NCI-H1105 (cell line): Measurements from ENCODE around the gene KIF5C.

Experiments used
- DNase-seq: peaks from one replicate; lab custom pipeline; 2025; lab: John Stamatoyannopoulos, UW

Gene KIF5C

DNA sequence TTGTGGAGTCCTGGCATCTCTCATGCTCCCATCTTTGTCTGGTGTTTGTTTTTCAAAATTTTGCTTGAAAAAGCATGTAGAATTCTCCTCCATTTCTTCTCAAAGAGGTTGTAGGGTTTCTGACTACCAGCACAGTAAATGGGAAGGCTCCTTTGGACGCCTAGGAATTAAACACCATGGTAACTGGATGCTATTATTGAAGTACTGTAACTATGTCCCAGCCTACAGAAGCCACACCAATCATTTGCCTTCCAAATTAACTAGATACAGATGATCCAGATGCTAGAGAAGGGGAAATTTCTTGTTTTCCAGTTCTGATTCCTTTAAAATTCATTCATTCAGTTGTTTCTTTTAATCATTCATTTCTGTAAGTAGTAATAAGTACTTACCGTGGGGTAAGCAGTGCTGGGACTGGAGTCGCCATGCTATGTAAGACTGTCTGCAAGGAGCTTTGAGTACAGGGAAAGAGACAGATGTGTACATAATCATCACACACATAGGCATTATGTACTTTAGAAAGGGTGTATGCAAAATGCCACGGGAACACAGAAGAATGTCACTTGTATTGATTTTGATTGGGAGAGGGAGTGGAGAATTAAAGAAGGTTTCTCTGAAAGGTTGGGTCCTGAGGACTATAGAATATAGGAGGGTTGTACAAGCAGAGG is 49.6 kb downstream of the KIF5C start:
- DNase-seq = no peak

DNA sequence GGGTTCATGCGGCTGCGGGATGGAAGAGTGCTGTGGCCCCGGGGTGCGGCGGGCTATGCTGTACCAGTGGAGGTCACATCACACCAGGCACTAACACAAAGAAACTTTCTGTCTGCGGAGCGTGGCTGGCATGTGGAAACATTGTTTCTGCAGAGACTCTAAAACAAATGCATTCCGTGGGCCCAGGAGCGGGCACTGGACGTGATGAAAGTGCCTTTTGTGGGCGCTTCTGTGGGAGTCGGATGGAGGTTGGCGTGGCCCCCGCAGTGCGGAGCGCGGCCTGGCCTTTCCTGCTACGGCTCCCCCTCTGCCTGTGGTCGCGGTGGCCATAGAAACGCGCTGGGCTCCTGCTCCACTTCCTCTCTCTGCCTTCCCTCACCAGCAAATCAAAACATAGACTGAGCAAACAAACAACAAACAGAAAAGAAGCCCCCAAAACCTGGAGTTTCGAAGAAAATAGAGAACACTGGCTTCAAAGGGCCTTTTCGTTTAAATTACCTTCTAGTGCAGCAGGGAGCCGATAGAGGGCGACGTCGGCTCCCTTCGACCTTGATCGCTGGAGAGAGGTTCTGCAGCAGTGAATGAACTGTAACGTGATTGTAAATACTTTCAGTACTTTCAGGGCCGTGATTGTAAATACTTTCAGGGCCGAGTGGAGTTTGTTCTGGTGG is 51.4 kb downstream of the KIF5C start:
- no peak for DNase-seq

DNA sequence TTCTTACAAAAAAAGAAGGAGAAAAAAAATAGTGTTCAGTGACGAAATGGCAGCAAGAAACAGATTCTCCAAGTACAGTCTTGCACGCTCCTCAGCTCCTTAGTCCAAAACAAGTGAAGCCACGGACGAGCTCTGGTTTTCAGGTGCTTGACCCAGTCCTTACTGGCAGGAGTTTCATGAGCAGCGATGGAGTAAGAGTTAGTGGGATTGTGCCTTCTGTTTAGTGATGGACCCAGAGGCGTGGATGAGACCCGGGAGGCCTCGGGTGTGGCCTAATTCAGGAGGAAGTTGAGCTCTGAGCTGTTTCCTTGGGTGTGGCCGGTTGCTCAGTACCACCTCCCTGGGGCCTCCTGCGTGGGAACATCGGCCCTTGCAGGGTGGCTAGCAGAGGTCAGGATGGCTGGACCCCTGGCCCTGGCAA is 52.0 kb downstream of the KIF5C start:
- DNase-seq = no peak

DNA sequence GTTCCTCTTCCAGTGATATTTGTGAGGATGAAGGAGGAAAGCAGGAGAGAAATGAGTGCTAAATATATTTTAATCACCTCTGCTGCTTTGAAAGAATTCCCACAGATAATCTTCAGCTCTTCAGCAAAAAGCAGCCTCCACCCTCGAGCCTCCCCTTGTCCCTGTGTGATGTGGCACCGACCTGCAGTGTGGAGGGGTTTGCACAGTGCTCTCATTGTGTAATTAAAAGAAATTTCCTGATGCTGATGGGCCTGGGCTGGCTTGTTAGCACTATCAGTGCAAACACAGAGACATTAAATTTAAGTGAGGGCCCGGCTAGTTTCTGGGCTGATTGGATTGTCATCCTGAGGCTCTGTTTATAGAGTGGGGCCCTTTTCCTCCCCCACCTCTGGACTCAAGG is 53.4 kb downstream of the KIF5C start:
- DNase-seq = no peak

DNA sequence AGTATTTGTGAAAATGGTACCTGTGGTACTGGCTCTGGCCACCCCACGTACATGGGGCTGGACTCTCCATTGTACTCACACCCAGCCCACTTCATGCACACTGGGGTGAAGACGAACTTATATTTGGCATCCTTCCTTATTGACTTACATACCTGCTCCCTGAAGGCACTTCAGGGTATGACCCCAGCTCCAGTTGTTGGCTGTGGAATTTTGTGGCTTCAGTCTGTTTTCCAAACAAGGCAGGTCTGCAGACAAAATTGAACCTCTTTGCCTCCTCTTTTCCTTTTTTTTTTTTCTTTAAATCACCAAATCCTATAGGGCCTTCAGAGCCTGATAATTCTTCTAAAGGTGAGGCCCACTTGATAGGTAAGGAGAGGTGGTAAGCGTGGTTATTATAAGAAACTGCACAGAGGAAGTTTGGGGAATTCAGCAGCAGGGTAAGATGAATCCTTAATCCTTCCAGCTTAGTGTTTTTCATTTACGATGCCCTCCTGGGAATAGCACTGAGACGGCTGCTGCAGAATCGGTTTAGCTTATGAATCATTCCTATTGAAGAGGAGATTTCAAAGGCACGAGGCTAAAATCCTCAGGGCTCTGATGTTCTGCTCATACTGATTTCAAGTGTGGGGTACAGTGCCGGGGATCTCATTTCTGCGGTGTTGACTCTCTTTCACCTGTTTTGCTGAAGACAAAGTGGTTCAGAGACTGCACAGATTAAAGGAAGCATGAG is 55.2 kb downstream of the KIF5C start:
- DNase-seq = no peak

DNA sequence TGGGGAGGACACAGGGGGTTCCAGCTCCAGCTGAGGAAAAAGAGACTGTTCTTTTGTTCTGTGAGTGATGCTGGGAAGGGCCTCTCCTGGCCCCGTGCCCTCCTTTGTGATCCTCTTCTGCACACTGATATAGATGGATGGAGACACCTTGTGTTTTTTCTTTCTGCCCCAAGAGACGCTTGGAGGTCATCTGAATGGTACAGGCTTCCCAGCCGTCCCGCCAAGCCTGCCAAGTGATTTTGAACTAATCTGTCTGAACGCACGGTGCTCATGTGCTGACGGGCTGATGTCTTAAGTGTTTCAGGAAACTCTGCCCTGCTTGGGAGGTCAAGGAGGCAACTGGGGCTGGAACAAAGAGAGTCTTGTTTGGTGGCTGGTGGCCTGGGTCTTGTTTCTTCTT is 57.5 kb downstream of the KIF5C start:
- no peak for DNase-seq

DNA sequence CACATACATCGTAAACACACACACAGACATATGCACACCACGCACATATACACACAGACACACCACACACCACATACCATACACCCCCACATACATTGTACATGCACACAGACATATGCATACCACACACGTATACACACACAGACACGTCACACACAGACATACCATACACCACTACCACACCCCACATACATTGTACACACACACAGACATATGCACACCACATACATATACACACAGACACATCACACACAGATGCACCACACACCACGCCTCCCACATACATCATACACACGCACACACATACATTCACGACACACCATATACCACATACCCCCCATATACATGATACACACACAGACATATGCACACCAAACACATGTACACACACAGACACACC is 58.4 kb downstream of the KIF5C start:
- DNase-seq = no peak

DNA sequence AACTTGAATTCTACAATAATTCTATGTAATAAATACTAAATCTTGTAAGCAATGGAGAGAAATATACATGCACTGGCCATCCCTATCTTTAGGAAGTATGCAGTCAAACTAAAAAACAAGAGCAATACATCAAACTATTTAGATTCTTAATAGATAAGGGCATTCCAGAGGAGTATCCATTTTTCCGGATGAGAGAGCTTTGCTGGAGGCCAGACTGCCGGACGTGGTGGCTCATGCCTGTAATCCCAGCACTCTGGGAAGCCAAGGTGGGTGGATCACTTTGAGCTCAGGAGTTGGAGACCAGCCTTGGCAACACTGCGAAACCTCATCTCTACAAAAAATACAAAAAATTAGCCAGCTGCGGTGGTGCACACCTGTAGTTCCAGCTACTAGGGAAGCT is 60.8 kb downstream of the KIF5C start:
- DNase-seq = no peak

DNA sequence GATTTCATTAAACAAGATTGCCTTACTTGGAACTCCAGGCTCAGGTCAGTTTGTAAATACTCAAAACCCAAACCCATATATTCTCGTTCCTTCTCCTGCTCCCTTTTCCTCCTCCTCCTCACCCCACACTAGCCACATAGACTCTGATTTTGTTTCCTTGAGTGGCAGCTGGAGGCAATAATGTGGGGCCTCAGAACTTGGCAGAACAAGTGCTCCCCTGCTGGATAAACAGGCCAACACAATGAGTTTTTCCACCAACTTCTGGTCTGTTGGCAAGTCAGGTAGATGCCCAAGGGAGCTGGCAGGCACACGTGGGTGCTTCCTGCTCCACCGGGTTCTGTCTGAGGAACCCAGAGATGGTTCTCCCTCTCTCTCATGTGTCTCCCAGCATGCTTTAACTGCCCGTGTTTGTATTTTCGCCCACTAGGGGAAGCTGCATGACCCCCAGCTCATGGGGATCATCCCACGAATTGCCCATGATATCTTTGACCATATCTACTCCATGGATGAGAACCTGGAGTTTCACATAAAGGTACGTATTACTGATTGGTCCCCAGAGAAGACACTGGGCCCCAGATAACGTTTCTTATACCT is 61.9 kb downstream of the KIF5C start:
- no peak for DNase-seq

DNA sequence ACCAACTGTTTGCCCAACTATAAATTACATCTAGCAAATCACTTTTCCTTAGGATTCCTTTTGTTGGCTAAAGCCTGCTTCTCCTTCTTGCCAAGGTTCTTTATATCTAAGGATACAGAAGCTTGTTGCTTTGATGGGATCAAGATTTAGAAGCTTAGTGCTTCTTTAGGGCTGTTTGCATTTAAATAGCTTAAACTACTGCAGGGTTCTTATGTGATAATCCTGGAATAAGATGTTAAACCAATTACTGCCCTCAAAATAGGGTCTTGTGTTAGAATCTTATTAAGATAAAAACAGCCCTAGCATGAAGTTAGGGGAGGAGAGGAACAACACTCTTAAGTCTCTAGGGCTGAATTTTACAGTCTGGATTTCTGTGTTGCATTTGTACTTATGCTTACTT is 64.2 kb downstream of the KIF5C start:
- no peak for DNase-seq

DNA sequence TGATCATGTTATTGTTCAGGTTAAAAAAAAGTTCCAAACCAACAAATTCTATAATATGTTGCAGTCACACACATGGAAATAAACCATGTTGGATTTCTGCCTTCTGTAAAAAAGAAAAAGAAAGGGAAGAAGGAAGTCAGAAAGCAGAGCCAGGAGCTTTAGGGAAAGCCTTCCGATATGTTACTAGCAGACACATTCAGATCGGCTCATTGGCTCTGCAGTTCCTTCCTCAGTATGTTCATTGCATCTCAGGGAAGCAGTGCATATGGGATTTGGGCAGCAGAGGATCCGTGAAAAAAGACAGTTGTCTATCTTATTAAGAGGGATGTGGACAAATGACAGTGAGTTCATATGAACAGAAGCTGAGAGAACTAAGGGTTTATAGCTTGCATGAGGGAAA is 68.1 kb downstream of the KIF5C start:
- no peak for DNase-seq

DNA sequence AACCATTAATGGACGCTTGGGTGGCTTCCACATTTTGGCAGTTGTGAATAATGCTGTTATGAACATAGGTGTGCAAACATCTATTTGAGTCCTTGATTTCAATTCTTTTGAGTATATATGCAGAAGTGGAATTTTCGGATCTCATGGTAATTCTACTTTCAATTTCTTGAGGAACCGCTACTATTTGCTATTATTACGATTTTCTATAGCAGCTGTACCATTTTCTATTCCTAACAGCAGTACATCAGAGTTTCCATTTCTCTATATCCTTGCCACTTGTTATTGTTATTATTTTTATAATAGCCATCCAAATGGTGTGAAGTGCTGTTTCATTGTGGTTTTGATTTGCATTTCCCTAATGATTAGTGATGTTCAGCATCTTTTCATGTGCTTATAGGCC is 69.5 kb downstream of the KIF5C start:
- DNase-seq = no peak

DNA sequence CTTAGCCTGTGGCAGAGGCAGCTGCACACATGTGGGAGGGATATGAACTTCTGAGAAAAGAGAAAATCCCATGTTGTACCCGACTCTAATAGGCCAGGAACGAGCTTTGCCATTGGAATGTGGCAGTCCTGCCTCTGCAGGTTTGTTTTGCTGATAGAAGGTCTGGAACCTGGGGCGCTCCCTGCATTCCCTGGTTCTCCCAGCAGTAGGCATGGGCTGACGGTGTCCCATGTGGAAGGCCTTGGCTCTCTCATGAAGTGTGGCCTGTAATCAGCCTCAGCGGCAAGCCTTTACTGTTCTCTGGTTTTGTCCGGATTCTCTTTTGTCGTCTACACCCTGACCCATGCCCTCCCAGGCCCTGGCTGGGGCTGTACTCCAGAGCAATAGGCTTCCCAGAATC is 72.3 kb downstream of the KIF5C start:
- DNase-seq = no peak

DNA sequence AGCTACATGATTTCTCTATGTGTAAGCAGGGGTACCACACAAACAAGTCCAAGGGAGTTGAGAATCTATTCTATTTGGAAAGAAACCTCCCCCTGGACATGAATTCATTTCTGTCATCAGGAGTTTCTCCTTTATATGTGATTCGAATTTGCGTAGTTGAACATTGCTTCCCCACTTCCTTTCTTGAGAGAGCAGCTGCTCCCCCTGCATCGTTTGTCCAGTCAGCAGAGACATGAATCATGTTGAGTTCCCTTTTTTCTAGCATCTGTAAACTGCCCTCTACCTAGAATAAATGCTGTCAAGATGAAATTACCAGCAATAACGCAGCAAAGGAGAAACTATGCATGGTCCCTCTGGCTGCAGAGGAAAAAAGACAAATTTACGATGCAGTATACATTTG is 73.8 kb downstream of the KIF5C start:
- DNase-seq = no peak

DNA sequence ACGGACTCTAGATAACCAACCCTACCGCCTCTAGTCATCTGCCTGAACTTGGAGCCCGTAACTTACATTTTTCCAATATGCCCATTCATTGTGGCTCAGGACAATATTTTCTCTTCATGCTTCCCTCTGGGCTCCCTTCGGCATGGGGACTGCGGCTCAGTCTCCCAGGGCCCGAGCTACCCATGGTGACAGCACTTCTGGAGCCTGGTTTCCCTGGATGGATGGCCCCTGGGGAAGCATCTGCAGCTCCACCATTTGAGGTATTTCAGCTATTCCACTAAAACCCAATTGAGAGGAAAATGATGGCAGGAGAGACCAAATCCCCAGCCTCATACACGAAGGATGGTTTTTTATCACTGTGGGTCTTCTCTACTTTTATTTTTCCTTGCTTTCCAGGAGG is 74.3 kb downstream of the KIF5C start:
- no peak for DNase-seq

DNA sequence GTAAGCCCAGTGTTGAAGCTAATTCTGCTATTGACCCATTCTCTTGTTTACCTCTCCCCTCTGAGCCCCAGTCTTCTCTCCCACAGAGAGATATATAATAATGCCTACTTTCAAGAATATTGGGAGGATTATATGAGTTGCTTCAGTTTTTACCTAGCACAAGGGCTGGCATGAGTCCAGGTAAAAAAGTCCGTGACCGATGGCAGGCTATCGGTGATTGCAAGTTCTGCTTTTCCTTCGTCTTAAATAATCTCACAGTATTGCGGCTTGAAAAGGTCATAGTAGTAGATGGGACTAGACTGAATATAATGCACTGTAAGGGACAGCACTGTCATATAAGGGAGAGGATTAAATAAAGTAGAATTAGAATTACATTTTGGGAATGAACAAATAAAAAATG is 77.6 kb downstream of the KIF5C start:
- DNase-seq = no peak

DNA sequence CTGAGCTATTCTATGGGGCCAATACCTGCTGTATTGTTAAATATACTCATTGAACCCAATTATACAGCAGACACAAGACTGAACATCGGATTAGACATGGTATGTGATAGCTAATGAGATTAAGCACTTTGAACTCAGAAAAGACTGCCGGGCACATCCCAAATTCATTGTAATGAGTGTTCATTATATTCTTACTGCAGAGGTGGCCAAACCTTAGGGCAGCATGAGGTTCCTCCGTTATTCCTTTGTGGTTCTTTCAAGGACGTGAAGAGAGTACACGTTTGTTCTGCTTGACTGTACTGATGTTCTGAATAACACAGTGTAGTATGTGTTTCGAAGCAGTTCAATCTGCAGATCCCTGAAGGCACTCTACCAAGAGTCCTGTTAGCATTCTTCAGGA is 78.4 kb downstream of the KIF5C start:
- no peak for DNase-seq

DNA sequence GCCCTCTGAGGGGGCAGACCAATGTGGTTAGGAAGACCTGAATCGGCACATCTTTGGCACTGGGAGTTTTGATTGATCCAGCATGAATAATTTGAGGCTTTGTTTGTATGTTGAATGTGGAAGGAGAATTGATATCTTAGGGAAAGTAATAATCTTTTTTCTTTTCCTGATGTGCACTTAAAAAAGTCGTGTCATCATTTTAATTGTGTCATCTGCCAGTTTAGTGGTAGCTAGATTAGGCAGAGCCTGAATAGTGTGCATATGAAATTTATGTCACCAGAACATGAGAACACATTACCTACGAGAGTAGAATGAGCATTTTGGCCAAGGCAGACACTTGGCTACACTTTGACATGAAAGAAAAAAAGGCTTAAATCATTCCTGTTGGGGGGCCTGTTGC is 79.5 kb downstream of the KIF5C start:
- no peak for DNase-seq

DNA sequence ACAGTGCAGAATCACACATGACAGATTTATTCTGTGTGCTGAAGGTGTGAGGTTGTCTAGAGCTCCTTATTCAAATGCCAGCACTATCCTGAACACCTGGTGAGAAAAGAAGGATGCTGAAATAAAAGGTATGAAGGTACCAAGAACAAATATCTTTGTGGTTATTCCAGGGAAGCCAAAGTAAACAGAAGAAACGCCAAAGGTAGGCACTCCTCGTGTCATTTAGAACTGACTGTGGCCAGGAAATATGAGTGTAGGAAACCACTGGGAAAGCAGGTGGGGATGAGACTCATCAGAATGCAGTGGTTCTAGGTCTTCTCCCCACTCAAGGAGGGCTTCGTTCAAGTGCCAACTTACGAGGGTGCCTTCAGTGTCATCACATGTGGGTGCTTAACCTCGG is 80.8 kb downstream of the KIF5C start:
- no peak for DNase-seq

DNA sequence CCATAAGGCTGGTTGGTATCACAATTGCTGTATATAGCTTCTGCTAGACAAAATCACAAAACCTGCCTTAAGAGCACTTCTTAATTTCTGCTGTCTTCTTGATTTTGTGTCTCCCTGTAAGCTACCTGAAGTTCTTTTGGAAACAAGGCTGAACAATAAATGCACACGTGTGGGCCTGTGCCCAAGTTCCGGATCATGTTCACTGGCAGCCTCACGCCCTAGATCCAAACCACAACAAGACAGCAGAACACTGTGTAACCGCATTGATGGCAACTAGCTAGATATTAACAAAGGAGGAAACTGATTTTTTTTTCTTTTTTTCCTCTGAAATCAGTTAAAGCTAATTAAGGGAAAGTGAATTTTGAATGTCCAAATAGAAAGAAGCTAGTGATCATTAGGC is 82.0 kb downstream of the KIF5C start:
- DNase-seq = no peak

DNA sequence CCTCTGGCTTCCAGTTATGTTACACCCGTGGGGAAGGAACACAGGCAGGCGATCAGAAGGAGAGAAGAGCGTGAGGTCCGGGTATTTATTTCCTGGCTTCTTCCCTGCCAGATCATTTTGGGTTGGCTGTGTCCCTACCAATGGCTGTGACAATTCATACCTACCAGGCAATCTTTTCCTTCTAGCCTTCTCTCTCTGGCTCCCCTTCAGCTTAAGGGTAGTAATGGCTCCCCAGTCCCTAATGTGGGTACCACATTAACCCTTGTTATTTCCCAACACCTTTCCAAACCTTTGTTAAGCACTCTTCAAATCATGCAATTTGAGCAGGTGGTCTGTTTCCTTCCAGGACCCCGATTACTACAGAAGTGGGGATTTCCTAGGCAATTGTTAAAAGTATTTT is 84.7 kb downstream of the KIF5C start:
- DNase-seq = no peak

DNA sequence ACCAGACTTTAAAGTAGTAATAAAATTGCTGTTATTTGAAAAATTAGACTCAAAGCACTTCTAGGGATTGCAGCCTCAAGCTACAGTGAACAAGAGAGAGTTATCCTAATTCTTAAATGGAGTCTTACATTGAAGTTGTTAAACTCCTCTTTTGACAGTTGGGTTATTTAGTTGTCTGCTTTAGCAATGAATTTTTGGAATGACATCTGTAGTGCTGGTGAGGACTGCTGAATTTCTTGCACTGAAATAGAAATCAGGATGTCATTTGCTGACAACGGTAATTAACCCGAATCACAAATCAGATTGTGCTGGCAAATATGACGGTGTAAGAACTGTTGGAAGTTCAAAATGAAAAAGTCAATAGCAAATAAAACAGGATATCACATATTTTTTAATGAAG is 85.5 kb downstream of the KIF5C start:
- DNase-seq = no peak

DNA sequence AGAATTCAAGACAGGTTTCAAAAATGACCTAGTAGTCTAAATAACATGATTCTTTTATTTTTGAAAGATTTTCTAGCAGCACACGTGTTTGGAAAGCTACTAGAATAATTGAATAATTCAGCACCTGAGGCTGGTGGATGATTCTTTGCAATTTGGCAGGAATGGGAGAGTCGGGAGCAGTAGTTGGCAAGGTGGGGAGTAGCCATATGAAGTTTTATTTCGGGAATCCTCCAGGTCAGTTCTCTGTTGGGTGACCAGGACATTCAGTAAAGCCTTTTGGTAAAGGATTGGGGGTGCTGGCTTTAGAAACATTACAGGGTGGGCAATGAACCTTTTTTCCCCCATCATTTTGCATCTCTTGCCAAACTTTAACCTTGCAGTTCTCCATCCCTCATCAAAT is 88.4 kb downstream of the KIF5C start:
- no peak for DNase-seq
